Activated naive CD8-positive, alpha-beta T cell (primary cell): ENCODE measurements around the gene ADARB2.

ENCODE experiments used
- H3K27ac Mint-ChIP-seq: one replicate; pipeline ENCODE4 v1.8.0; 2021; ENCODE audit warnings: mixed read lengths
- H3K27me3 Mint-ChIP-seq: one replicate; pipeline ENCODE4 v1.8.0; 2021; ENCODE audit warnings: mixed read lengths
- H3K36me3 Mint-ChIP-seq: one replicate; pipeline ENCODE4 v1.8.0; 2021; ENCODE audit warnings: mixed read lengths
- H3K4me1 Mint-ChIP-seq: one replicate; pipeline ENCODE4 v1.8.0; 2021; ENCODE audit warnings: low read depth, mixed read lengths
- H3K4me3 Mint-ChIP-seq: one replicate; pipeline ENCODE4 v1.8.0; 2021; ENCODE audit warnings: mild to moderate bottlenecking, mixed read lengths
- H3K9me3 Mint-ChIP-seq: one replicate; pipeline ENCODE4 v1.8.0; 2021; ENCODE audit warnings: low read depth, mixed read lengths

The ADARB2 gene

GRCh38 chr10:1504940-1505339, 232.4 kb downstream of the ADARB2 start:
- H3K27ac Mint-ChIP-seq, result no peak overlapping the region
- H3K9me3 Mint-ChIP-seq, result no peaks in the 10 kb centered on the region
- H3K4me3 Mint-ChIP-seq, result no peak overlapping the region
- H3K4me1 Mint-ChIP-seq, result no peaks in the 10 kb centered on the region
- no peaks in the 10 kb centered on the region for H3K36me3 Mint-ChIP-seq
- no peaks in the 10 kb centered on the region for H3K27me3 Mint-ChIP-seq

GRCh38 chr10:1504286-1504685, 233.0 kb downstream of the ADARB2 start:
- no peak overlapping the region for H3K4me3 Mint-ChIP-seq
- no peaks in the 10 kb centered on the region for H3K36me3 Mint-ChIP-seq
- H3K27ac Mint-ChIP-seq, result no peak overlapping the region
- H3K27me3 Mint-ChIP-seq, result no peaks in the 10 kb centered on the region
- no peaks in the 10 kb centered on the region for H3K9me3 Mint-ChIP-seq
- no peaks in the 10 kb centered on the region for H3K4me1 Mint-ChIP-seq

GRCh38 chr10:1502451-1502850, 234.9 kb downstream of the ADARB2 start:
- Mint-ChIP-seq H3K36me3 (no peaks in the 10 kb centered on the region), H3K4me3 (no peak overlapping the region), H3K9me3 (no peaks in the 10 kb centered on the region), H3K4me1 (no peaks in the 10 kb centered on the region), H3K27me3 (no peaks in the 10 kb centered on the region), H3K27ac (no peak overlapping the region)

GRCh38 chr10:1499359-1499957, 237.9 kb downstream of the ADARB2 start:
- H3K9me3 Mint-ChIP-seq, result no peaks in the 10 kb centered on the region
- H3K36me3 Mint-ChIP-seq, result no peaks in the 10 kb centered on the region
- H3K27ac Mint-ChIP-seq, result no peak overlapping the region
- H3K4me1 Mint-ChIP-seq, result no peaks in the 10 kb centered on the region
- no peak overlapping the region for H3K4me3 Mint-ChIP-seq
- H3K27me3 Mint-ChIP-seq, result no peaks in the 10 kb centered on the region

- H3K27me3 Mint-ChIP-seq, result no peaks in the 10 kb centered on the region
- no peaks in the 10 kb centered on the region for H3K4me1 Mint-ChIP-seq
- no peak overlapping the region for H3K4me3 Mint-ChIP-seq
- no peaks in the 10 kb centered on the region for H3K36me3 Mint-ChIP-seq
- no peaks in the 10 kb centered on the region for H3K9me3 Mint-ChIP-seq
- no peak overlapping the region for H3K27ac Mint-ChIP-seq
Measured at GRCh38 chr10:1498746-1499358, 238.5 kb downstream of the ADARB2 start.

GRCh38 chr10:1495915-1496517, 241.3 kb downstream of the ADARB2 start:
- no peaks in the 10 kb centered on the region for H3K4me1 Mint-ChIP-seq

GRCh38 chr10:1492641-1493040, 244.7 kb downstream of the ADARB2 start:
- Mint-ChIP-seq H3K27ac (no peak overlapping the region), H3K4me1 (no peaks in the 10 kb centered on the region), H3K27me3 (peaks cover 2% of the 10 kb centered on the region), H3K36me3 (no peaks in the 10 kb centered on the region), H3K9me3 (no peaks in the 10 kb centered on the region), H3K4me3 (no peak overlapping the region)

More at GRCh38 chr10:1495915-1496517, 241.3 kb downstream of the ADARB2 start:
- Mint-ChIP-seq H3K4me3 (no peak overlapping the region), H3K27ac (no peak overlapping the region), H3K9me3 (no peaks in the 10 kb centered on the region), H3K36me3 (no peaks in the 10 kb centered on the region), H3K27me3 (peaks cover 2% of the 10 kb centered on the region)

- no peaks in the 10 kb centered on the region for H3K9me3 Mint-ChIP-seq
- no peak overlapping the region for H3K4me3 Mint-ChIP-seq
- no peak overlapping the region for H3K27ac Mint-ChIP-seq
- H3K27me3 Mint-ChIP-seq, result peaks cover 2% of the 10 kb centered on the region
- H3K4me1 Mint-ChIP-seq, result no peaks in the 10 kb centered on the region
- H3K36me3 Mint-ChIP-seq, result no peaks in the 10 kb centered on the region
Measured at GRCh38 chr10:1491901-1492300, 245.4 kb downstream of the ADARB2 start.

GRCh38 chr10:1489801-1490200, 247.5 kb downstream of the ADARB2 start:
- Mint-ChIP-seq H3K27me3 (peaks cover 4% of the 10 kb centered on the region), H3K36me3 (no peaks in the 10 kb centered on the region), H3K9me3 (no peaks in the 10 kb centered on the region), H3K4me1 (no peaks in the 10 kb centered on the region), H3K27ac (no peak overlapping the region), H3K4me3 (no peak overlapping the region)

GRCh38 chr10:1488970-1489548, 248.3 kb downstream of the ADARB2 start:
- Mint-ChIP-seq H3K27me3 (peaks cover 4% of the 10 kb centered on the region), H3K9me3 (no peaks in the 10 kb centered on the region), H3K27ac (no peak overlapping the region), H3K4me1 (no peaks in the 10 kb centered on the region), H3K36me3 (no peaks in the 10 kb centered on the region), H3K4me3 (no peak overlapping the region)

- no peaks in the 10 kb centered on the region for H3K4me1 Mint-ChIP-seq
- peaks cover 4% of the 10 kb centered on the region for H3K27me3 Mint-ChIP-seq
- no peak overlapping the region for H3K27ac Mint-ChIP-seq
- H3K9me3 Mint-ChIP-seq, result no peaks in the 10 kb centered on the region
- no peaks in the 10 kb centered on the region for H3K36me3 Mint-ChIP-seq
- no peak overlapping the region for H3K4me3 Mint-ChIP-seq
Measured at GRCh38 chr10:1486841-1487687, 250.3 kb downstream of the ADARB2 start.

- Mint-ChIP-seq H3K27ac (no peak overlapping the region), H3K27me3 (peaks cover 2% of the 10 kb centered on the region)
Measured at GRCh38 chr10:1485357-1485756, 252.0 kb downstream of the ADARB2 start.

GRCh38 chr10:1483826-1484225, 253.5 kb downstream of the ADARB2 start:
- no peaks in the 10 kb centered on the region for H3K4me1 Mint-ChIP-seq
- H3K36me3 Mint-ChIP-seq, result no peaks in the 10 kb centered on the region
- H3K9me3 Mint-ChIP-seq, result no peaks in the 10 kb centered on the region
- H3K27ac Mint-ChIP-seq, result no peak overlapping the region
- H3K27me3 Mint-ChIP-seq, result peaks cover 2% of the 10 kb centered on the region
- H3K4me3 Mint-ChIP-seq, result no peak overlapping the region

More at GRCh38 chr10:1485357-1485756, 252.0 kb downstream of the ADARB2 start:
- H3K4me3 Mint-ChIP-seq, result no peak overlapping the region
- no peaks in the 10 kb centered on the region for H3K36me3 Mint-ChIP-seq
- H3K4me1 Mint-ChIP-seq, result no peaks in the 10 kb centered on the region
- no peaks in the 10 kb centered on the region for H3K9me3 Mint-ChIP-seq

- peaks cover 3% of the 10 kb centered on the region for H3K27me3 Mint-ChIP-seq
- H3K36me3 Mint-ChIP-seq, result no peaks in the 10 kb centered on the region
- no peaks in the 10 kb centered on the region for H3K9me3 Mint-ChIP-seq
- H3K27ac Mint-ChIP-seq, result no peak overlapping the region
- H3K4me1 Mint-ChIP-seq, result no peaks in the 10 kb centered on the region
- H3K4me3 Mint-ChIP-seq, result no peak overlapping the region
Measured at GRCh38 chr10:1483246-1483645, 254.1 kb downstream of the ADARB2 start.

- Mint-ChIP-seq H3K4me3 (no peak overlapping the region), H3K27me3 (peaks cover 7% of the 10 kb centered on the region), H3K36me3 (no peaks in the 10 kb centered on the region), H3K4me1 (no peaks in the 10 kb centered on the region), H3K9me3 (no peaks in the 10 kb centered on the region), H3K27ac (no peak overlapping the region)
Measured at GRCh38 chr10:1477578-1477977, 259.7 kb downstream of the ADARB2 start.
